Activated CD8-positive, alpha-beta memory T cell treated with anti-CD3 and anti-CD28 coated beads, Interleukin-2, amount 50 U/mL, for 1 hour (primary cell): ENCODE data around the gene CAPN5.

ENCODE experiments used
- DNase-seq: peaks from one replicate; pipeline ENCODE4 v3.0.0-alpha.2; 2020; ENCODE audit errors: extremely low read depth

The CAPN5 gene

GRCh38 chr11:77082838-77083565 lies 16.2 kb downstream of the CAPN5 start:
- DNase-seq = no peak

- DNase-seq = no peak
Measured at GRCh38 chr11:77083566-77084245, 16.9 kb downstream of the CAPN5 start.

GRCh38 chr11:77084581-77085191 lies 17.9 kb downstream of the CAPN5 start:
- DNase-seq = no peak

GRCh38 chr11:77085652-77086051 lies 18.9 kb downstream of the CAPN5 start:
- no peak for DNase-seq

- no peak for DNase-seq
Measured at GRCh38 chr11:77086521-77087472, 20.0 kb downstream of the CAPN5 start.

- no peak for DNase-seq
Measured at GRCh38 chr11:77087723-77088225, 21.0 kb downstream of the CAPN5 start.

- DNase-seq = no peak
Measured at GRCh38 chr11:77088236-77089003, 21.6 kb downstream of the CAPN5 start.

- DNase-seq = no peak
Measured at GRCh38 chr11:77089004-77089545, 22.3 kb downstream of the CAPN5 start.

GRCh38 chr11:77090046-77090372 lies 23.2 kb downstream of the CAPN5 start:
- no peak for DNase-seq

- DNase-seq = no peak
Measured at GRCh38 chr11:77090373-77091111, 23.8 kb downstream of the CAPN5 start.

- peak; percentile 37 for DNase-seq
Measured at GRCh38 chr11:77091146-77091940, 24.6 kb downstream of the CAPN5 start.

- no peak for DNase-seq
Measured at GRCh38 chr11:77092382-77092781, 25.6 kb downstream of the CAPN5 start.

- DNase-seq = no peak
Measured at GRCh38 chr11:77093056-77093891, 26.5 kb downstream of the CAPN5 start.

- DNase-seq = no peak
Measured at GRCh38 chr11:77093987-77094840, 27.4 kb downstream of the CAPN5 start.

GRCh38 chr11:77094841-77095365 lies 28.1 kb downstream of the CAPN5 start:
- DNase-seq = no peak

GRCh38 chr11:77095551-77096490 lies 29.1 kb downstream of the CAPN5 start:
- DNase-seq = no peak
